ENCODE data around the gene PDGFB. TPM values are rescaled to one million over a fixed set of nuclear protein-coding genes. Genes with fewer than 3 reads are reported as not detected.
A peak's percentile ranks its signal among the peaks of the same experiment; 100 is the strongest.

Gene PDGFB
- polyA plus RNA-seq, 2 donors: 1.2 to 1.8 TPM

- 78 to 79% methylated on average over 15 to 16 of the region's 16 CpGs for WGBS, 2 donors
- Histone ChIP-seq H3K27ac (ENCODE audit: low read depth in 2 of 2, low read length in 1 of 2) (no peak overlapping the region), H3K27me3 (ENCODE audit: control insufficient read depth in 1 of 2, insufficient read depth in 2 of 2, low read length in 2 of 2) (no peaks in the 10 kb centered on the region)
These were observed 10.8 kb upstream of the PDGFB start for GRCh38 chr22:39255449-39256185.

GRCh38 chr22:39254789-39255298 lies 10.1 kb upstream of the PDGFB start:
- H3K36me3 ChIP-seq (ENCODE audit: control insufficient read depth in 2 of 2, insufficient read depth in 2 of 2, low read length in 1 of 2): no peaks in the 10 kb centered on the region
- H3K9me3 ChIP-seq (ENCODE audit: control insufficient read depth in 2 of 2, insufficient read depth in 1 of 2, low read depth in 1 of 2, low read length in 1 of 2): peaks cover 0 to 4% of the 10 kb centered on the region in 2 donors
- WGBS, 2 donors: 28 to 32% methylated on average over 14 to 15 of the region's 15 CpGs
- no peak overlapping the region for H3K4me3 ChIP-seq (ENCODE audit: low read depth in 1 of 2, low read length in 2 of 2)
- no peaks in the 10 kb centered on the region for H3K27me3 ChIP-seq (ENCODE audit: control insufficient read depth in 1 of 2, insufficient read depth in 2 of 2, low read length in 2 of 2)
- peak overlapping the region; percentile 28 to 38 for H3K27ac ChIP-seq (ENCODE audit: low read depth in 2 of 2, low read length in 1 of 2)
- H3K4me1 ChIP-seq (ENCODE audit: control insufficient read depth in 2 of 2, insufficient read depth in 2 of 2, low read length in 1 of 2): peaks cover 9 to 24% of the 10 kb centered on the region in 2 donors

More at GRCh38 chr22:39255449-39256185, 10.8 kb upstream of the PDGFB start:
- H3K36me3 ChIP-seq (ENCODE audit: control insufficient read depth in 2 of 2, insufficient read depth in 2 of 2, low read length in 1 of 2): no peaks in the 10 kb centered on the region
- H3K4me3 ChIP-seq (ENCODE audit: low read depth in 1 of 2, low read length in 2 of 2): no peak overlapping the region
- H3K4me1 ChIP-seq (ENCODE audit: control insufficient read depth in 2 of 2, insufficient read depth in 2 of 2, low read length in 1 of 2): peaks cover 9 to 24% of the 10 kb centered on the region in 2 donors
- peaks cover 0 to 4% of the 10 kb centered on the region in 2 donors for H3K9me3 ChIP-seq (ENCODE audit: control insufficient read depth in 2 of 2, insufficient read depth in 1 of 2, low read depth in 1 of 2, low read length in 1 of 2)

- no peak overlapping the region for H3K4me3 ChIP-seq (ENCODE audit: low read depth in 1 of 2, low read length in 2 of 2)
- H3K27me3 ChIP-seq (ENCODE audit: control insufficient read depth in 1 of 2, insufficient read depth in 2 of 2, low read length in 2 of 2): no peaks in the 10 kb centered on the region
- WGBS, 2 donors: 78% methylated on average over 14 of the region's 14 CpGs
- H3K4me1 ChIP-seq (ENCODE audit: control insufficient read depth in 2 of 2, insufficient read depth in 2 of 2, low read length in 1 of 2): peaks cover 9 to 24% of the 10 kb centered on the region in 2 donors
- peak overlapping the region in 1 of 2 donors; percentile 50 for H3K27ac ChIP-seq (ENCODE audit: low read depth in 2 of 2, low read length in 1 of 2)
- H3K36me3 ChIP-seq (ENCODE audit: control insufficient read depth in 2 of 2, insufficient read depth in 2 of 2, low read length in 1 of 2): no peaks in the 10 kb centered on the region
- H3K9me3 ChIP-seq (ENCODE audit: control insufficient read depth in 2 of 2, insufficient read depth in 1 of 2, low read depth in 1 of 2, low read length in 1 of 2): peaks cover 0 to 4% of the 10 kb centered on the region in 2 donors
These were observed 9.3 kb upstream of the PDGFB start for GRCh38 chr22:39254122-39254521.

GRCh38 chr22:39253435-39254070 lies 8.8 kb upstream of the PDGFB start:
- Histone ChIP-seq H3K27me3 (ENCODE audit: control insufficient read depth in 1 of 2, insufficient read depth in 2 of 2, low read length in 2 of 2) (no peaks in the 10 kb centered on the region), H3K4me1 (ENCODE audit: control insufficient read depth in 2 of 2, insufficient read depth in 2 of 2, low read length in 1 of 2) (peaks cover 9 to 24% of the 10 kb centered on the region in 2 donors), H3K4me3 (ENCODE audit: low read depth in 1 of 2, low read length in 2 of 2) (no peak overlapping the region), H3K27ac (ENCODE audit: low read depth in 2 of 2, low read length in 1 of 2) (peak overlapping the region in 1 of 2 donors; percentile 50), H3K36me3 (ENCODE audit: control insufficient read depth in 2 of 2, insufficient read depth in 2 of 2, low read length in 1 of 2) (no peaks in the 10 kb centered on the region), H3K9me3 (ENCODE audit: control insufficient read depth in 2 of 2, insufficient read depth in 1 of 2, low read depth in 1 of 2, low read length in 1 of 2) (peaks cover 0 to 4% of the 10 kb centered on the region in 2 donors)
- 11 to 16% methylated on average over 14 to 19 of the region's 19 CpGs for WGBS, 2 donors

- no peaks in the 10 kb centered on the region for H3K36me3 ChIP-seq (ENCODE audit: control insufficient read depth in 2 of 2, insufficient read depth in 2 of 2, low read length in 1 of 2)
- no peak overlapping the region for H3K4me3 ChIP-seq (ENCODE audit: low read depth in 1 of 2, low read length in 2 of 2)
- peaks cover 0 to 4% of the 10 kb centered on the region in 2 donors for H3K9me3 ChIP-seq (ENCODE audit: control insufficient read depth in 2 of 2, insufficient read depth in 1 of 2, low read depth in 1 of 2, low read length in 1 of 2)
- 17 to 22% methylated on average over 21 of the region's 21 CpGs for WGBS, 2 donors
- no peaks in the 10 kb centered on the region for H3K27me3 ChIP-seq (ENCODE audit: control insufficient read depth in 1 of 2, insufficient read depth in 2 of 2, low read length in 2 of 2)
- H3K4me1 ChIP-seq (ENCODE audit: control insufficient read depth in 2 of 2, insufficient read depth in 2 of 2, low read length in 1 of 2): peaks cover 9 to 24% of the 10 kb centered on the region in 2 donors
- H3K27ac ChIP-seq (ENCODE audit: low read depth in 2 of 2, low read length in 1 of 2): no peak overlapping the region
These were observed 8.0 kb upstream of the PDGFB start for GRCh38 chr22:39252461-39253434.

GRCh38 chr22:39251762-39252460 lies 7.1 kb upstream of the PDGFB start:
- Histone ChIP-seq H3K4me1 (ENCODE audit: control insufficient read depth in 2 of 2, insufficient read depth in 2 of 2, low read length in 1 of 2) (peaks cover 9 to 24% of the 10 kb centered on the region in 2 donors), H3K27ac (ENCODE audit: low read depth in 2 of 2, low read length in 1 of 2) (no peak overlapping the region), H3K36me3 (ENCODE audit: control insufficient read depth in 2 of 2, insufficient read depth in 2 of 2, low read length in 1 of 2) (no peaks in the 10 kb centered on the region), H3K9me3 (ENCODE audit: control insufficient read depth in 2 of 2, insufficient read depth in 1 of 2, low read depth in 1 of 2, low read length in 1 of 2) (peaks cover 0 to 4% of the 10 kb centered on the region in 2 donors), H3K4me3 (ENCODE audit: low read depth in 1 of 2, low read length in 2 of 2) (no peak overlapping the region), H3K27me3 (ENCODE audit: control insufficient read depth in 1 of 2, insufficient read depth in 2 of 2, low read length in 2 of 2) (no peaks in the 10 kb centered on the region)
- whole genome bisulfite sequencing, 2 donors: 59 to 62% methylated on average over 22 of the region's 22 CpGs

- peaks cover 9 to 24% of the 10 kb centered on the region in 2 donors for H3K4me1 ChIP-seq (ENCODE audit: control insufficient read depth in 2 of 2, insufficient read depth in 2 of 2, low read length in 1 of 2)
- no peak overlapping the region for H3K4me3 ChIP-seq (ENCODE audit: low read depth in 1 of 2, low read length in 2 of 2)
- 89 to 90% methylated on average over 5 of the region's 5 CpGs for WGBS, 2 donors
- H3K27me3 ChIP-seq (ENCODE audit: control insufficient read depth in 1 of 2, insufficient read depth in 2 of 2, low read length in 2 of 2): no peaks in the 10 kb centered on the region
- H3K9me3 ChIP-seq (ENCODE audit: control insufficient read depth in 2 of 2, insufficient read depth in 1 of 2, low read depth in 1 of 2, low read length in 1 of 2): peaks cover 0 to 4% of the 10 kb centered on the region in 2 donors
- no peak overlapping the region for H3K27ac ChIP-seq (ENCODE audit: low read depth in 2 of 2, low read length in 1 of 2)
- H3K36me3 ChIP-seq (ENCODE audit: control insufficient read depth in 2 of 2, insufficient read depth in 2 of 2, low read length in 1 of 2): no peaks in the 10 kb centered on the region
These were observed 6.1 kb upstream of the PDGFB start for GRCh38 chr22:39250838-39251237.

- Histone ChIP-seq H3K4me3 (ENCODE audit: low read depth in 1 of 2, low read length in 2 of 2) (no peak overlapping the region), H3K27ac (ENCODE audit: low read depth in 2 of 2, low read length in 1 of 2) (no peak overlapping the region), H3K36me3 (ENCODE audit: control insufficient read depth in 2 of 2, insufficient read depth in 2 of 2, low read length in 1 of 2) (no peaks in the 10 kb centered on the region), H3K4me1 (ENCODE audit: control insufficient read depth in 2 of 2, insufficient read depth in 2 of 2, low read length in 1 of 2) (peaks cover 9 to 24% of the 10 kb centered on the region in 2 donors), H3K9me3 (ENCODE audit: control insufficient read depth in 2 of 2, insufficient read depth in 1 of 2, low read depth in 1 of 2, low read length in 1 of 2) (peaks cover 0 to 4% of the 10 kb centered on the region in 2 donors), H3K27me3 (ENCODE audit: control insufficient read depth in 1 of 2, insufficient read depth in 2 of 2, low read length in 2 of 2) (no peaks in the 10 kb centered on the region)
- 58 to 62% methylated on average over 8 of the region's 8 CpGs for WGBS, 2 donors
These were observed 5.3 kb upstream of the PDGFB start for GRCh38 chr22:39250131-39250530.
